PC-3 (cell line): ENCODE results near the gene RREB1. TPM values are rescaled to one million over a fixed set of nuclear protein-coding genes. Genes with fewer than 3 reads are reported as not detected.

ENCODE experiments used
- ATAC-seq: fragments of 200-7000 bp; cut with Tn5 transposase; 2 replicates; pipeline ENCODE4 v1.9.1; 2020; ENCODE audit warnings: mild to moderate bottlenecking, moderate library complexity
- BruUV-seq: library from RNA; stranded (reverse); fragments of 400-500 nt; replicated peaks from 2 replicates; lab custom pipeline; 2021; lab: Mats Ljungman, UMichigan
- CTCF ChIA-PET: fragments of 300-600 bp; sonication (Branson Sonifier 250); formaldehyde crosslinking; loops from one replicate; lab custom pipeline; 2022; ENCODE audit warnings: antibody characterized with exemption; lab: Charles Lee
- POLR2A ChIA-PET: fragments of 300-600 bp; sonication (Branson Sonifier 250); formaldehyde crosslinking; loops from one replicate; lab custom pipeline; 2022; ENCODE audit warnings: antibody characterized with exemption; ENCODE audit not compliant: unreplicated experiment; lab: Charles Lee
- DNase-seq: peaks from one replicate; pipeline ENCODE4 v3.0.0-alpha.2; 2015
- H2AFZ ChIP-seq: fragments of 300-600 bp; sonication (generic); 2 replicates; pipeline ENCODE4 v1.6.0; 2016; ENCODE audit warnings: antibody characterized with exemption, low read length
- H3F3A ChIP-seq: fragments of 300-600 bp; sonication (generic); one replicate; pipeline ENCODE4 v1.6.0; 2017; ENCODE audit warnings: antibody characterized with exemption, low read length, control low read depth, mild to moderate bottlenecking; ENCODE audit not compliant: unreplicated experiment
- H3K27ac ChIP-seq: fragments of 300-600 bp; sonication (generic); 2 replicates; pipeline ENCODE4 v1.5.1; 2016; ENCODE audit warnings: mild to moderate bottlenecking, low read length
- H3K27me3 ChIP-seq: fragments of 300-600 bp; sonication (generic); 2 replicates; pipeline ENCODE4 v1.6.1; 2016; ENCODE audit warnings: low read length, mixed read lengths
- H3K36me3 ChIP-seq: fragments of 300-600 bp; sonication (generic); 2 replicates; pipeline ENCODE4 v1.6.1; 2016; ENCODE audit warnings: low read depth, mixed run types, low read length, mixed read lengths
- H3K4me1 ChIP-seq: fragments of 300-600 bp; sonication (generic); 2 replicates; pipeline ENCODE4 v1.5.1; 2016; ENCODE audit warnings: low read length; ENCODE audit not compliant: insufficient read depth
- H3K4me2 ChIP-seq: fragments of 300-600 bp; sonication (generic); 2 replicates; pipeline ENCODE4 v1.6.0; 2016; ENCODE audit warnings: low read length
- H3K4me3 ChIP-seq: fragments of 300-600 bp; sonication (generic); 2 replicates; pipeline ENCODE4 v1.5.1; 2016; ENCODE audit warnings: mild to moderate bottlenecking, low read length, mixed read lengths
- H3K79me2 ChIP-seq: fragments of 300-600 bp; sonication (generic); 2 replicates; pipeline ENCODE4 v1.6.1; 2017; ENCODE audit warnings: low read length, mixed read lengths
- H3K9ac ChIP-seq: fragments of 300-600 bp; sonication (generic); 2 replicates; pipeline ENCODE4 v1.6.0; 2016; ENCODE audit warnings: mild to moderate bottlenecking, low read length
- H3K9me2 ChIP-seq: fragments of 300-600 bp; sonication (generic); replicated peaks from 2 replicates; pipeline ENCODE4 v1.6.1; 2016; ENCODE audit warnings: mixed run types, low read length, mixed read lengths
- H3K9me3 ChIP-seq: fragments of 300-600 bp; sonication (generic); 2 replicates; pipeline ENCODE4 v1.6.1; 2016; ENCODE audit warnings: low read length, mixed read lengths
- H4K20me1 ChIP-seq: fragments of 300-600 bp; sonication (generic); 2 replicates; pipeline ENCODE4 v1.6.1; 2016; ENCODE audit warnings: low read length, mixed read lengths
- CTCF ChIP-seq: fragments of 300-600 bp; sonication (generic); conservative IDR thresholded peaks from 2 replicates; pipeline ENCODE4 v1.5.1; 2017; ENCODE audit warnings: antibody characterized with exemption, low read depth, mild to moderate bottlenecking, low read length
- EZH2 ChIP-seq: fragments of 300-600 bp; sonication (generic); IDR thresholded peaks from one replicate; pipeline ENCODE4 v1.6.1; 2017; ENCODE audit warnings: antibody characterized with exemption, mild to moderate bottlenecking, low read length; ENCODE audit not compliant: unreplicated experiment
- EZH2phosphoT487 ChIP-seq: fragments of 300-600 bp; sonication (generic); IDR thresholded peaks from 2 replicates; pipeline ENCODE4 v1.6.1; 2018; ENCODE audit warnings: mild to moderate bottlenecking, antibody characterized with exemption, low read length, borderline replicate concordance
- intact Hi-C: fragments of 100-400 bp; cut with micrococcal nuclease; formaldehyde crosslinking; loops from 2 replicates; pipeline ENCODE4 v1.9.0; 2023
- total RNA-seq: library from RNA; depleted of rRNA; stranded (reverse); fragments of >200 nt; gene quantifications from 2 replicates; pipeline ENCODE4 v1.2.3, GENCODE V29; 2014

The RREB1 gene
- total RNA-seq, 1 experiment from 2014 or later, result 26.0 TPM

GRCh38 chr6:7285416-7285815 lies 177.7 kb downstream of the RREB1 start:
- Histone ChIP-seq H3K4me1 (no peaks in the 10 kb centered on the region), H3K27me3 (no peaks in the 10 kb centered on the region), H3K36me3 (peaks cover 44% of the 10 kb centered on the region), H3K9ac (no peak overlapping the region), H3K4me3 (no peak overlapping the region), H3F3A (no peaks in the 10 kb centered on the region), H3K27ac (no peak overlapping the region), H2AFZ (no peak overlapping the region), H3K9me3 (no peaks in the 10 kb centered on the region), H3K9me2 (no peaks in the 10 kb centered on the region), H4K20me1 (no peaks in the 10 kb centered on the region), H3K79me2 (no peaks in the 10 kb centered on the region), H3K4me2 (no peak overlapping the region)
- intact Hi-C loops, result no loop called here
- ATAC-seq, result no peak
- ChIA-PET POLR2A (no interaction called here), CTCF (no interaction called here)
- no peak for DNase-seq
- no peak for TF ChIP-seq EZH2
- TF ChIP-seq CTCF, result no peak
- TF ChIP-seq EZH2phosphoT487, result no peak
- no TSS peak for BruUV-seq

- ATAC-seq (no peak), DNase-seq (no peak)
- H3K9me3 ChIP-seq, result no peaks in the 10 kb centered on the region
- no peaks in the 10 kb centered on the region for H4K20me1 ChIP-seq
- H3K27me3 ChIP-seq, result no peaks in the 10 kb centered on the region
- H3K4me2 ChIP-seq, result no peak overlapping the region
- ChIA-PET POLR2A (no interaction called here), CTCF (no interaction called here)
- no peak overlapping the region for H3K9ac ChIP-seq
- H3K36me3 ChIP-seq, result peaks cover 68% of the 10 kb centered on the region
- intact Hi-C loops, result no loop called here
- no peak overlapping the region for H3K4me3 ChIP-seq
- no peaks in the 10 kb centered on the region for H3K9me2 ChIP-seq
- no peak overlapping the region for H2AFZ ChIP-seq
- no peaks in the 10 kb centered on the region for H3K79me2 ChIP-seq
- no peak overlapping the region for H3K27ac ChIP-seq
- BruUV-seq, result no TSS peak
- H3K4me1 ChIP-seq, result no peaks in the 10 kb centered on the region
- no peaks in the 10 kb centered on the region for H3F3A ChIP-seq
- TF ChIP-seq CTCF (no peak), EZH2 (no peak), EZH2phosphoT487 (no peak)
Observed at GRCh38 chr6:7290079-7290478, 182.3 kb downstream of the RREB1 start.

- H3K9me2 ChIP-seq, result no peaks in the 10 kb centered on the region
- 0 out of 2 replicates have a peak, but pooled peaks cover 5% of the 10 kb centered on the region for H4K20me1 ChIP-seq
- TF ChIP-seq CTCF (no peak), EZH2 (no peak), EZH2phosphoT487 (no peak)
- H2AFZ ChIP-seq, result no peak overlapping the region
- H3K27me3 ChIP-seq, result no peaks in the 10 kb centered on the region
- no peaks in the 10 kb centered on the region for H3K79me2 ChIP-seq
- no peak overlapping the region for H3K9ac ChIP-seq
- no peak overlapping the region for H3K4me3 ChIP-seq
- ATAC-seq, result no peak
- ChIA-PET CTCF (no interaction called here), POLR2A (interaction anchor here (0.5 kb wide), 1 partner anchor 11 kb away, joined by 3 read pairs; no protein-coding TSS in a partner anchor)
- intact Hi-C loops, result no loop called here
- H3K36me3 ChIP-seq, result peaks cover 69% of the 10 kb centered on the region
- no peaks in the 10 kb centered on the region for H3K4me1 ChIP-seq
- no peak for DNase-seq
- H3F3A ChIP-seq, result no peaks in the 10 kb centered on the region
- H3K4me2 ChIP-seq, result no peak overlapping the region
- H3K27ac ChIP-seq, result no peak overlapping the region
- H3K9me3 ChIP-seq, result no peaks in the 10 kb centered on the region
- no TSS peak for BruUV-seq
Observed at GRCh38 chr6:7292596-7293255, 185.0 kb downstream of the RREB1 start.
